Measurements from ENCODE around the gene EPC2. TPM values are rescaled to one million over a fixed set of nuclear protein-coding genes. Genes with fewer than 3 reads are reported as not detected.

EPC2 gene
- total and polyA plus RNA-seq, 10 of the 15 experiments (the other 5 are each of a cell fraction or from before 2014, with no cell fraction given) = 2.0 to 16.5 (median 10.8) TPM

DNA sequence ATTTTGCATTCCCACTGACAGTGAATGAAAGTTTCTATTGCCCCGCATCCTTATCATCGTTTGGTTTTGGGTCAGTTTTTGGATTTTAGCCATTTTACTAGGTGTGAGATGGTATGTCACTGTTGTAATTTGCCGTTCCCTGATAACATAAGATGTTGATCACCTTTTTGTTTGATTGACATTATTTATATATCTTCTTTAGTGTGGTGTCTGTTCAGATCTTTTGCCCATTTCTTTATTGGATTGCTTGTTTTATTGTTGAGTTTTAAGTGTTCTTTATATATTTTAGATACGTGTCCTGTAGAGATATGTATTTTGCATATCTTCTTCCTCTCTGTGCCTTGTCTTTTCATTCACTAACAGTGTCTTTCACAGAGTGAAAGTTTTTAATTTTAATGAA is 55.3 kb downstream of the EPC2 start:
- Histone ChIP-seq H4K20me1 (ENCODE audit: control insufficient read depth, insufficient read depth) (no peaks in the 10 kb centered on the region), H3K9me3 (replicated peaks; ENCODE audit: control insufficient read depth, insufficient read depth, low read length) (peaks cover 8% of the 10 kb centered on the region), H3K27ac (ENCODE audit: control insufficient read depth, insufficient read depth) (no peak overlapping the region), H3K4me2 (ENCODE audit: control insufficient read depth, insufficient read depth) (no peak overlapping the region), H3K79me2 (ENCODE audit: control insufficient read depth, insufficient read depth, low read length) (no peaks in the 10 kb centered on the region; the same call in none of the 2 replicates), H3K36me3 (ENCODE audit: control insufficient read depth in 2 of 2, insufficient read depth in 2 of 2, low read length in 1 of 2) (peaks cover 0 to 6% of the 10 kb centered on the region in 2 experiments; a peak in 3 of 4 replicates), H3K27me3 (replicated peaks in 1 of 2; ENCODE audit: control insufficient read depth in 2 of 2, insufficient read depth in 2 of 2, low read length in 1 of 2) (no peaks in the 10 kb centered on the region), H3K4me1 (ENCODE audit: control insufficient read depth, insufficient read depth, low read length) (no peaks in the 10 kb centered on the region), H3K4me3 (no peak overlapping the region), H3K9ac (ENCODE audit: control insufficient read depth, insufficient read depth, low read length) (no peak overlapping the region), H2AFZ (ENCODE audit: control insufficient read depth, low read depth, low read length) (no peak overlapping the region)
- ChIA-PET POLR2A (no interaction called here), RAD21 (ENCODE audit: unreplicated experiment) (no interaction called here), CTCF (interaction anchor here (1.0 to 1.2 kb wide), 2 partner anchors 9 to 13 kb away, joined by 3 to 5 read pairs; no protein-coding TSS in a partner anchor), SMC1A (ENCODE audit: uncharacterized antibody, unreplicated experiment) (interaction anchor here (0.7 to 2.3 kb wide), 6 partner anchors 9 to 215 kb away, joined by 3 to 8 read pairs (median 4); no protein-coding TSS in a partner anchor)
- intact Hi-C loops (cut with micrococcal nuclease; ENCODE audit: unreplicated experiment) = no loop called here
- no peak for FAIRE-seq
- no peak for ATAC-seq
- in situ Hi-C loops (cut with MboI) = no loop called here
- WGBS (ENCODE audit: insufficient coverage, insufficient replicate concordance, low lambda C conversion rate, missing lambda C conversion rate) = 98% methylated on average over 4 of the region's 4 CpGs
- BruUV-seq (replicated peaks) = no TSS peak
- TF ChIP-seq RB1 (IDR thresholded peaks at IDR 0.05; ENCODE audit: borderline replicate concordance) = no peak
- TF ChIP-seq BMI1 (IDR thresholded peaks at IDR 0.05; ENCODE audit: borderline replicate concordance) = no peak
- no peak for TF ChIP-seq DPF2 (IDR thresholded peaks at IDR 0.05)
- TF ChIP-seq YY1 (IDR thresholded peaks at IDR 0.05; ENCODE audit: low read depth, low read length) = no peak
- TF ChIP-seq, protein P1, sequence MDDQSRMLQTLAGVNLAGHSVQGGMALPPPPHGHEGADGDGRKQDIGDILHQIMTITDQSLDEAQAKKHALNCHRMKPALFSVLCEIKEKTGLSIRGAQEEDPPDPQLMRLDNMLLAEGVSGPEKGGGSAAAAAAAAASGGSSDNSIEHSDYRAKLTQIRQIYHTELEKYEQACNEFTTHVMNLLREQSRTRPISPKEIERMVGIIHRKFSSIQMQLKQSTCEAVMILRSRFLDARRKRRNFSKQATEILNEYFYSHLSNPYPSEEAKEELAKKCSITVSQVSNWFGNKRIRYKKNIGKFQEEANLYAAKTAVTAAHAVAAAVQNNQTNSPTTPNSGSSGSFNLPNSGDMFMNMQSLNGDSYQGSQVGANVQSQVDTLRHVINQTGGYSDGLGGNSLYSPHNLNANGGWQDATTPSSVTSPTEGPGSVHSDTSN (IDR thresholded peaks at IDR 0.05; ENCODE audit: insufficient replicate concordance, low read depth, low read length) = no peak
- no peak for DNase-seq (ENCODE audit: low read depth, low spot score)

- ChIA-PET RAD21 (ENCODE audit: unreplicated experiment) (no interaction called here), POLR2A (no interaction called here), SMC1A (ENCODE audit: uncharacterized antibody, unreplicated experiment) (interaction anchor here (0.9 to 2.3 kb wide), 3 partner anchors 10 to 14 kb away, joined by 3 to 8 read pairs (median 4); no protein-coding TSS in a partner anchor), CTCF (no interaction called here)
- Histone ChIP-seq H3K79me2 (ENCODE audit: control insufficient read depth, insufficient read depth, low read length) (no peaks in the 10 kb centered on the region; the same call in none of the 2 replicates), H2AFZ (ENCODE audit: control insufficient read depth, low read depth, low read length) (no peak overlapping the region), H3K9me3 (replicated peaks; ENCODE audit: control insufficient read depth, insufficient read depth, low read length) (peaks cover 8% of the 10 kb centered on the region), H4K20me1 (ENCODE audit: control insufficient read depth, insufficient read depth) (no peaks in the 10 kb centered on the region), H3K36me3 (ENCODE audit: control insufficient read depth in 2 of 2, insufficient read depth in 2 of 2, low read length in 1 of 2) (peaks cover 0 to 3% of the 10 kb centered on the region in 2 experiments; a peak in 3 of 4 replicates), H3K4me1 (ENCODE audit: control insufficient read depth, insufficient read depth, low read length) (no peaks in the 10 kb centered on the region), H3K27ac (ENCODE audit: control insufficient read depth, insufficient read depth) (no peak overlapping the region), H3K4me3 (no peak overlapping the region), H3K27me3 (replicated peaks in 1 of 2; ENCODE audit: control insufficient read depth in 2 of 2, insufficient read depth in 2 of 2, low read length in 1 of 2) (no peaks in the 10 kb centered on the region), H3K9ac (ENCODE audit: control insufficient read depth, insufficient read depth, low read length) (no peak overlapping the region), H3K4me2 (ENCODE audit: control insufficient read depth, insufficient read depth) (no peak overlapping the region)
- 96% methylated on average over 3 of the region's 3 CpGs for WGBS (ENCODE audit: insufficient coverage, insufficient replicate concordance, low lambda C conversion rate, missing lambda C conversion rate)
- BruUV-seq (replicated peaks) = no TSS peak
- in situ Hi-C loops (cut with MboI) = no loop called here
- ATAC-seq = no peak
- FAIRE-seq = no peak
- no peak for DNase-seq (ENCODE audit: low read depth, low spot score)
- intact Hi-C loops (cut with micrococcal nuclease; ENCODE audit: unreplicated experiment) = no loop called here
- TF ChIP-seq IRF4 (IDR thresholded peaks at IDR 0.05; ENCODE audit: low read depth, low read length) (no peak), NFXL1 (IDR thresholded peaks at IDR 0.05; ENCODE audit: borderline replicate concordance) (no peak), MEF2B (IDR thresholded peaks at IDR 0.05; ENCODE audit: partially characterized antibody, poor library complexity, severe bottlenecking) (no peak), CHD2 (IDR thresholded peaks at IDR 0.05; ENCODE audit: borderline replicate concordance, low read depth, low read length) (no peak), SUPT20H (IDR thresholded peaks at IDR 0.05; ENCODE audit: borderline replicate concordance, control insufficient read depth, low read depth, low read length) (no peak), ESRRA (IDR thresholded peaks at IDR 0.05; ENCODE audit: low read length) (no peak), EP300 (IDR thresholded peaks at IDR 0.05; ENCODE audit: borderline replicate concordance in 1 of 2, control insufficient read depth in 1 of 2, low read depth in 2 of 2, low read length in 2 of 2) (no peak), CREB1 (IDR thresholded peaks at IDR 0.05; ENCODE audit: low read depth) (no peak), POLR2AphosphoS5 (IDR thresholded peaks at IDR 0.05; ENCODE audit: low read length) (no peak), GATAD2B (conservative IDR thresholded peaks at IDR 0.05; ENCODE audit: low read depth) (no peak), TBL1XR1 (IDR thresholded peaks at IDR 0.05; ENCODE audit: low read depth, low read length) (no peak), SREBF2 (IDR thresholded peaks at IDR 0.05; ENCODE audit: low read length) (no peak), NBN (IDR thresholded peaks at IDR 0.05) (no peak), RAD21 (IDR thresholded peaks at IDR 0.05; ENCODE audit: insufficient read depth, low read depth, low read length) (no peak)
Measured at GRCh38 chr2:148701039-148701438, 56.5 kb downstream of the EPC2 start.
